OCI-LY7 (cell line): ENCODE measurements around the gene FNDC3B. TPM values are rescaled to one million over a fixed set of nuclear protein-coding genes. Genes with fewer than 3 reads are reported as not detected.

ENCODE experiments used
- BruUV-seq: library from RNA; stranded (reverse); fragments of 400-500 nt; replicated peaks from 2 replicates; lab custom pipeline; 2021; lab: Mats Ljungman, UMichigan
- CTCF ChIA-PET: fragments of 300-600 bp; sonication (Branson Sonifier 250); formaldehyde crosslinking; loops from one replicate; lab custom pipeline; 2022; ENCODE audit warnings: antibody characterized with exemption; ENCODE audit not compliant: unreplicated experiment; lab: Charles Lee
- POLR2A ChIA-PET: fragments of 300-600 bp; sonication (Branson Sonifier 250); formaldehyde crosslinking; loops from one replicate; lab custom pipeline; 2022; ENCODE audit warnings: antibody characterized with exemption; lab: Charles Lee
- DNase-seq: peaks from one replicate; pipeline ENCODE4 v3.0.0-alpha.2; 2015; ENCODE audit warnings: low spot score
- H2AFZ ChIP-seq: fragments of 200-600 bp; sonication (generic), shearing (Covaris generic); 2 replicates; pipeline ENCODE4 v1.6.1; 2014; ENCODE audit warnings: mild to moderate bottlenecking, antibody characterized with exemption, low read length, moderate library complexity
- H3K27ac ChIP-seq: fragments of 200-600 bp; sonication (generic); 2 replicates; pipeline ENCODE4 v1.5.1; 2014; ENCODE audit warnings: mixed run types, low read depth, mild to moderate bottlenecking, moderate library complexity, low read length, inconsistent platforms; ENCODE audit not compliant: poor library complexity, severe bottlenecking
- H3K36me3 ChIP-seq: fragments of 200-600 bp; sonication (generic); 2 replicates; pipeline ENCODE4 v1.6.1; 2014; ENCODE audit warnings: mild to moderate bottlenecking, antibody characterized with exemption, low read length, moderate library complexity, mixed read lengths; ENCODE audit not compliant: insufficient read depth
- H3K4me1 ChIP-seq: fragments of 200-600 bp; sonication (generic); 2 replicates; pipeline ENCODE4 v1.5.1; 2014; ENCODE audit warnings: mild to moderate bottlenecking, low read length; ENCODE audit not compliant: insufficient read depth, poor library complexity, severe bottlenecking
- H3K4me2 ChIP-seq: fragments of 200-600 bp; sonication (generic); 2 replicates; pipeline ENCODE4 v1.6.1; 2014; ENCODE audit warnings: mild to moderate bottlenecking, low read length
- H3K4me3 ChIP-seq: fragments of 200-600 bp; sonication (generic); 2 replicates; pipeline ENCODE4 v1.5.1; 2014; ENCODE audit warnings: mild to moderate bottlenecking, low read depth, low read length; ENCODE audit not compliant: poor library complexity, severe bottlenecking
- H3K79me2 ChIP-seq: fragments of 200-600 bp; sonication (generic); 2 replicates; pipeline ENCODE4 v1.6.1; 2016; ENCODE audit warnings: low read depth, mild to moderate bottlenecking, low read length, moderate library complexity, mixed read lengths; ENCODE audit not compliant: insufficient read depth
- H3K9me2 ChIP-seq: fragments of 200-600 bp; sonication (generic); 2 replicates; pipeline ENCODE4 v1.6.1; 2016; ENCODE audit warnings: mild to moderate bottlenecking, low read length, mixed read lengths; ENCODE audit not compliant: insufficient read depth
- H3K9me3 ChIP-seq: fragments of 200-600 bp; sonication (generic); 2 replicates; pipeline ENCODE4 v1.6.1; 2014; ENCODE audit warnings: mild to moderate bottlenecking, mixed run types, low read length, mixed read lengths
- H4K20me1 ChIP-seq: fragments of 200-600 bp; sonication (generic); 2 replicates; pipeline ENCODE4 v1.6.1; 2014; ENCODE audit warnings: mild to moderate bottlenecking, antibody characterized with exemption, low read length, moderate library complexity, mixed read lengths; ENCODE audit not compliant: insufficient read depth
- CTCF ChIP-seq: fragments of 200-600 bp; sonication (generic); conservative IDR thresholded peaks from 2 replicates; pipeline ENCODE4 v1.5.1; 2014; ENCODE audit warnings: mild to moderate bottlenecking, antibody characterized with exemption, low read length, moderate library complexity, mixed read lengths
- EZH2phosphoT487 ChIP-seq: fragments of 200-600 bp; sonication (generic); IDR thresholded peaks from 2 replicates; pipeline ENCODE4 v1.6.1; 2018; ENCODE audit warnings: low read depth, borderline replicate concordance, mild to moderate bottlenecking, mixed run types, antibody characterized with exemption, low read length, moderate library complexity, mixed read lengths
- intact Hi-C: fragments of 100-400 bp; cut with micrococcal nuclease; formaldehyde crosslinking; loops from one replicate; pipeline ENCODE4 v1.10.0; 2022; ENCODE audit not compliant: unreplicated experiment
- total RNA-seq, 2 experiments: library from RNA; depleted of rRNA in 1 of 2; stranded (reverse); fragments of >200 nt in 1 of 2; shearing (Covaris generic) in 1 of 2; gene quantifications; 2 replicates each; pipeline ENCODE4 v1.2.3, GENCODE V29; 2014 to 2022

The FNDC3B gene
- total RNA-seq, 2 experiments from 2014 or later = 23.3 to 28.5 TPM

- ChIA-PET CTCF (no interaction called here), POLR2A (interaction anchor here (0.6 kb wide), 1 partner anchor 122 kb away, joined by 3 read pairs; no protein-coding TSS in a partner anchor)
- intact Hi-C loops = no loop called here
- TF ChIP-seq EZH2phosphoT487 (no peak), CTCF (no peak)
- Histone ChIP-seq H3K27ac (no peak overlapping the region), H3K36me3 (no peaks in the 10 kb centered on the region), H2AFZ (no peak overlapping the region), H3K4me1 (peaks cover 20% of the 10 kb centered on the region), H3K9me3 (no peaks in the 10 kb centered on the region), H4K20me1 (no peaks in the 10 kb centered on the region), H3K4me3 (no peak overlapping the region), H3K4me2 (no peak overlapping the region), H3K79me2 (no peaks in the 10 kb centered on the region), H3K9me2 (no peaks in the 10 kb centered on the region)
- BruUV-seq = no TSS peak
- no peak for DNase-seq
Observed at GRCh38 chr3:172135185-172135584, 95.8 kb downstream of the FNDC3B start.

GRCh38 chr3:172135820-172136219 lies 96.4 kb downstream of the FNDC3B start:
- Histone ChIP-seq H4K20me1 (no peaks in the 10 kb centered on the region), H3K36me3 (no peaks in the 10 kb centered on the region), H3K9me3 (no peaks in the 10 kb centered on the region), H3K9me2 (no peaks in the 10 kb centered on the region), H3K27ac (no peak overlapping the region), H2AFZ (no peak overlapping the region), H3K79me2 (no peaks in the 10 kb centered on the region), H3K4me3 (no peak overlapping the region), H3K4me1 (peaks cover 24% of the 10 kb centered on the region), H3K4me2 (no peak overlapping the region)
- ChIA-PET CTCF (no interaction called here), POLR2A (interaction anchor here (0.7 kb wide), 1 partner anchor 12 kb away, joined by 3 read pairs; no protein-coding TSS in a partner anchor)
- intact Hi-C loops = no loop called here
- DNase-seq = no peak
- TF ChIP-seq CTCF (no peak), EZH2phosphoT487 (no peak)
- BruUV-seq = TSS peak; percentile 15

GRCh38 chr3:172136330-172136729 lies 97.0 kb downstream of the FNDC3B start:
- no TSS peak for BruUV-seq
- H4K20me1 ChIP-seq = no peaks in the 10 kb centered on the region
- no peak for DNase-seq
- H3K36me3 ChIP-seq = no peaks in the 10 kb centered on the region
- ChIA-PET CTCF (no interaction called here), POLR2A (interaction anchor here (0.7 kb wide), 1 partner anchor 11 kb away, joined by 3 read pairs; no protein-coding TSS in a partner anchor)
- intact Hi-C loops = no loop called here
- no peak overlapping the region for H3K4me2 ChIP-seq
- no peaks in the 10 kb centered on the region for H3K9me2 ChIP-seq
- H3K4me3 ChIP-seq = no peak overlapping the region
- H3K9me3 ChIP-seq = no peaks in the 10 kb centered on the region
- peaks cover 29% of the 10 kb centered on the region for H3K4me1 ChIP-seq
- H3K27ac ChIP-seq = no peak overlapping the region
- no peaks in the 10 kb centered on the region for H3K79me2 ChIP-seq
- no peak for TF ChIP-seq CTCF
- no peak for TF ChIP-seq EZH2phosphoT487
- no peak overlapping the region for H2AFZ ChIP-seq
